NT2/D1 (cell line): Measurements from ENCODE around the gene KAT6B.

ENCODE experiments used
- DNase-seq: peaks from one replicate; pipeline ENCODE4 v3.0.0-alpha.2; 2011; ENCODE audit warnings: low read depth, low spot score
- H3K27me3 ChIP-seq: 2 replicates; pipeline ENCODE4 v1.6.0; 2011; ENCODE audit warnings: mild to moderate bottlenecking; ENCODE audit not compliant: insufficient read length, insufficient read depth
- H3K36me3 ChIP-seq: 2 replicates; pipeline ENCODE4 v1.6.1; 2011; ENCODE audit warnings: mild to moderate bottlenecking, low read length, mixed read lengths; ENCODE audit not compliant: insufficient read depth, insufficient read length
- H3K4me1 ChIP-seq: 2 replicates; pipeline ENCODE4 v1.5.1; 2011; ENCODE audit not compliant: insufficient read depth, insufficient read length
- H3K4me3 ChIP-seq: 2 replicates; pipeline ENCODE4 v1.5.1; 2011; ENCODE audit warnings: low read depth; ENCODE audit not compliant: insufficient read length
- H3K9ac ChIP-seq: 2 replicates; pipeline ENCODE4 v1.6.0; 2011; ENCODE audit warnings: low read depth; ENCODE audit not compliant: insufficient read length
- H3K9me3 ChIP-seq: 2 replicates; pipeline ENCODE4 v1.5.1; 2011; ENCODE audit warnings: mild to moderate bottlenecking, low read length; ENCODE audit not compliant: insufficient read depth
- SUZ12 ChIP-seq: IDR thresholded peaks from 2 replicates; pipeline ENCODE4 v1.6.1; 2011; ENCODE audit not compliant: insufficient read length, insufficient read depth; ENCODE audit errors: extremely low read depth
- YY1 ChIP-seq: IDR thresholded peaks from 2 replicates; pipeline ENCODE4 v1.6.1; 2011; ENCODE audit not compliant: insufficient read length, insufficient read depth
- ZNF274 ChIP-seq: IDR thresholded peaks from 2 replicates; pipeline ENCODE4 v1.6.1; 2011; ENCODE audit warnings: mild to moderate bottlenecking, low read depth, low read length

Gene KAT6B

DNA sequence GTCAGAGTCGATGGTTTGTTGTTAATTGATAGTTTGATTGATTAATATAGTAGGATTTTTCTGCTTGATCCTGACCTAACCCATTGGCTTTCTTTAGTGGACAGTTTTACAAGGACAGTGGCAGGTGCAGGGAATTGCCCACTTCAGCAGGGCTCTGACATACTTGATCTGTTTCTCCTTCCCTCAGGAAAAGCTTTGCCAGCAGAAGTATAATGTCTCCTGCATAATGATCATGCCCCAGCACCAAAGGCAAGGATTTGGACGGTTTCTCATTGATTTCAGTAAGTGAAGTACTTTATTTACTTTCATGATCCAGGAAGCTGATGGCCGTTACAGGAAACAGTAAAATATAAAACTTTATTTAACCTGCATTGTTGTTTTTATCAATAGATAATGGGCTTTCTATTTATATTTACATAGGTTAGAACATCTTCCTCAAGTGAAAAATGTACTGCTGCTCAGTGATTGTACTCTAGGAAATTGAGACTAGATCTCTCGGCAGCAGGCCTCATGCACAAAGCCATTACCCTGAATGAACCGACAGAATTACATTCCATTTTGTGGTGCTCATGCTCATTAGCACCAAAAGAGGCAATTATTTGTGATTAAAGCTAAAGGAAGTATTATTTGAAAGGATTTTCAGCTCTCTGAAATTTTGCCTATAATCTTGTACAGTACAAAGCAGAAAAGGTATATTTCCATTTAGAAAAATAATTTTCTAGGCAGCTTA is 162.6 kb downstream of the KAT6B start:
- Histone ChIP-seq H3K9ac (no peak overlapping the region), H3K9me3 (no peaks in the 10 kb centered on the region), H3K27me3 (no peaks in the 10 kb centered on the region), H3K4me3 (no peak overlapping the region), H3K4me1 (no peaks in the 10 kb centered on the region), H3K36me3 (peaks cover 4% of the 10 kb centered on the region)
- no peak for TF ChIP-seq ZNF274
- no peak for DNase-seq

DNA sequence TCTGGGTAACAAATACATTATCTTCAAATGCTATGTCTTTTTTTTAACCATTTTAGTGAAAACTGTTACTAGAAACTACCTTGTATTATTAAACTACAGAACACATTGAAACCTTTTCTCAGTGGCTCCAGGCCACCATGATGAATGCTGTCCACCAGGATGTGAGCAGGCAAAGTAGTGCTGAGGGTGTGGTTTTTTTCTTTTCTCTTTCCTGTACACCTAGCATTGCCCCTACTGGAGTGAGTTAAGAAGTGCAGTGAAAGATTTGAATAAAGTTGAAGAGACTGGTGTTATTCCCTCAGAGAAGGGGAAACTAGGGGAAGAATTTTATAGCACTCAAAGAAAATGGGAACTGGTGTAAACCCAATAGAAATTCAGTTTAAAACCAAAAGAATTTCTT is 165.0 kb downstream of the KAT6B start:
- DNase-seq, result no peak
- H3K9ac ChIP-seq, result no peak overlapping the region
- no peaks in the 10 kb centered on the region for H3K36me3 ChIP-seq
- no peaks in the 10 kb centered on the region for H3K4me1 ChIP-seq
- H3K9me3 ChIP-seq, result no peaks in the 10 kb centered on the region
- no peak for TF ChIP-seq SUZ12
- TF ChIP-seq ZNF274, result no peak
- no peak for TF ChIP-seq YY1
- no peak overlapping the region for H3K4me3 ChIP-seq
- H3K27me3 ChIP-seq, result no peaks in the 10 kb centered on the region

DNA sequence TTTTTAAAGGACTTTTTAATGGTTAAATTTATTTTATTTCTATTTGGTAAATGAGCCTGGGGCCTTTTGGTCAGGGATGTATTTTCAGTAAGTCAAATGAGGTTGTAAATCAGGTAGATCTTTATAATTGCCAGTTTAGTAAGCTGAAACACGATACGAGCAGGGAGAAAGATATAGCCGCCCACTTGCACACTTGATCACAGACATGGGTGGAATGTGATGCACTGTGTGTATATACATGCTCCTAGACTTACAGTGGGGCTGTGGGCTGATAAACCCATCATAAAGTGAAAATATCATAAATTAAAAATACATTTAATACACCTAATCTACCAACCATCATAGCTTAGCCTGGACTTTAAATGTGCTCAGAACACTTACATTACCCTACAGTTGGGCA is 165.7 kb downstream of the KAT6B start:
- no peaks in the 10 kb centered on the region for H3K36me3 ChIP-seq
- DNase-seq, result no peak
- no peak overlapping the region for H3K4me3 ChIP-seq
- no peak overlapping the region for H3K9ac ChIP-seq
- TF ChIP-seq ZNF274, result no peak
- TF ChIP-seq YY1, result no peak
- TF ChIP-seq SUZ12, result no peak
- no peaks in the 10 kb centered on the region for H3K27me3 ChIP-seq
- no peaks in the 10 kb centered on the region for H3K9me3 ChIP-seq
- no peaks in the 10 kb centered on the region for H3K4me1 ChIP-seq

DNA sequence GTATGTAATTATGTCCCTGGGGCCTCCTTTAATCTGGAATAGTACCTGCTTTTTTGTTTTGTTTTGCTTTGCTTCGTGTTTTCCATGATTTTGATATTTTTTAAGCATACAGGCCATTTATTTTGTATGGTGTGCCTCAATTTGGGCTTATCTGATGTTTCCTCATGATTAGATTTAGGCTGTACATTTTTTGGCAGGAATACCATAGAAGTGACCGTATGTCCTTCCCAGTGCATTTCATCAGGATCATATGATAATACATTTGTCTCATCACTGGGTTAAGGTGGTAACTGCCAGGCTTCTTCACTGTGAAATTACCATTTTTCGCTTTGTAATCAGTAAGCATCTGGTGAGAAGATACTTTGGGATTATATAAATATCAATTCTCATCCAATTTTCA is 167.2 kb downstream of the KAT6B start:
- Histone ChIP-seq H3K4me3 (no peak overlapping the region), H3K9me3 (no peaks in the 10 kb centered on the region), H3K9ac (no peak overlapping the region), H3K4me1 (no peaks in the 10 kb centered on the region), H3K36me3 (no peaks in the 10 kb centered on the region), H3K27me3 (no peaks in the 10 kb centered on the region)
- TF ChIP-seq SUZ12 (no peak), YY1 (no peak), ZNF274 (no peak)
- DNase-seq, result no peak

DNA sequence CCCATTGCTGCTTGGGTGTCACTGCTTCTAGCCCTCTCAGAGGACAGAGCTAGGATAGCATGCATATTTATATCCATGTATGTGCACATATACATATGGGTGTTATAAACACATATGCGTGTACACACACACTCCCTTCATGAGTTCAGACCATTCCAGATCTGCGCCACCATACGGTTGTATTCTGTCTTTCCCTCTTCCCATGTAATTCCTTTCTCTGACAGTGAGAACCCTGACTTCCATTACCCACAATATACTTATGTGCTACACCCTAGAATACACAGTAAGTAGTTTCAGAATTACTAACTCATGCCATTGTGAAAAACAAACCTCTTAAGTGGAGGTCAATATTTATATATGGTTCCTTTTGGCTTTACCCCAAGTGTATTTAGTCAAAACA is 168.5 kb downstream of the KAT6B start:
- DNase-seq, result no peak
- Histone ChIP-seq H3K9ac (no peak overlapping the region), H3K27me3 (no peaks in the 10 kb centered on the region), H3K4me3 (no peak overlapping the region), H3K4me1 (no peaks in the 10 kb centered on the region), H3K36me3 (no peaks in the 10 kb centered on the region), H3K9me3 (no peaks in the 10 kb centered on the region)
- TF ChIP-seq ZNF274, result no peak
- TF ChIP-seq YY1, result no peak
- TF ChIP-seq SUZ12, result no peak

DNA sequence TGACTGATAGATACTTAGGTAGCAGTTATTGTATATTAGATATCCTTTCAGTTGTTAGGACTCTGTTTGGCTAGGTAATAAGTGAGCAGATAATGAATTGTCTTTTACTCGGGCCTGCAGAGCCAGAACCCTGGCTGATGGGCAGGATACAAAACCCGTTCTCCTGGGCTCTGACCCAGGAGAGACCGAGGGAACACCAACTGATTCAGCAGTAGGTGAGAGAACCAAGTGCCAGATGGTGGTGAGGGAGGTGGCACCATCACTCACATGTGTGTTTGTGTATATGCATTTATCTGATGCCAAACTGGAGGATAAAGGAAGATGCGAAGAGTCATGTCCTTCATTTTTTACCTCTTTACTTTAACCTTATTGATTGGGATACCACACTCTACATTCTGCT is 169.4 kb downstream of the KAT6B start:
- Histone ChIP-seq H3K4me3 (no peak overlapping the region), H3K36me3 (no peaks in the 10 kb centered on the region), H3K9ac (no peak overlapping the region), H3K9me3 (no peaks in the 10 kb centered on the region), H3K4me1 (no peaks in the 10 kb centered on the region), H3K27me3 (no peaks in the 10 kb centered on the region)
- DNase-seq, result no peak
- TF ChIP-seq ZNF274, result no peak
- TF ChIP-seq YY1, result no peak
- no peak for TF ChIP-seq SUZ12

DNA sequence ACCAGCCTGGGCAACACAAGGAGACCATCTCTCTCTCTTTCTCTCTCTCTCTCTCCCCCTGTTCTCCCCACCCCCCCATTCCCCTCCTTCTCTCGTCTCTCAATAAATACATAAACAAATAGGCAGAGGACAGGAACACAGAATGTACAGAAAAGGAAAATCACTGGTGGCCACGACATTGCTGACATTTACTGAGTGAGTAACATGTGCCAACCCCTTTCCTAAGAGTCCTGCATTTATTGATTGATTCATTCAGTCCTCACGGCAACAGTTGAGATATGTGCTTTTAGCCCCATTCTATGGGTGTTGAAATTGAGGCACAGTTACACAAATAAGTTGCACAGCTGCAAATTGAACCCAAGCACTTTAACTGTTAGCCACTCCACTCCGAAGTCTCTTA is 170.8 kb downstream of the KAT6B start:
- TF ChIP-seq SUZ12 (no peak), ZNF274 (no peak), YY1 (no peak)
- no peaks in the 10 kb centered on the region for H3K9me3 ChIP-seq
- no peaks in the 10 kb centered on the region for H3K36me3 ChIP-seq
- H3K27me3 ChIP-seq, result no peaks in the 10 kb centered on the region
- no peaks in the 10 kb centered on the region for H3K4me1 ChIP-seq
- H3K9ac ChIP-seq, result no peak overlapping the region
- no peak for DNase-seq
- no peak overlapping the region for H3K4me3 ChIP-seq

DNA sequence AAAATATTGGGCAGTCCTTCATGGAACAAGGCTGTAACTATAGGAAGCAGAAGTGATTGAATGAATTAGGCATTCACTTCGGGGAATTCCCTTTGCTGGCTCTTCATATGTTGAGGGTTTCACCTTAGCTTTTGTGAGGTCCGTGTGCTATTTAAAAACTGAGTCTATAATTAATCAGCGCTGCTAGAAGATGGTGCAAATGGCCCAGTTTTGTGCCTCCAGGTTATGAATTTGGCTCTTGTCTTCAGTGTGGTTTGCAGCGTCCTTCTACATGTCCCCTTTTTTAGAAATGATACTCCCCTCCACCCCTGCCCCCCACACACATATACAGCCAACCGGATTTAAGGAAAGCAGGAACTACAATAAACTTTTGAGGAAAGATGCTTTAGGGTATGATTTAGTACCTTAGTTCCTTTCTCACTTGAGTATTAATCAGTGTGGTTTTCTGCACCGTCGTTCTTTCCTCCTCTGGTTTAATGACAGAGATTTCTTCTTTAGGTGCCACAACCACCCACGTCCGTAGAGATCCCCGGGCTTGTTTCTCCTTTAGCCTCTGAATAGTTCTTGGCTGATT is 174.4 kb downstream of the KAT6B start:
- TF ChIP-seq ZNF274 (no peak), YY1 (no peak), SUZ12 (no peak)
- Histone ChIP-seq H3K9me3 (no peaks in the 10 kb centered on the region), H3K27me3 (no peaks in the 10 kb centered on the region), H3K4me1 (no peaks in the 10 kb centered on the region), H3K36me3 (no peaks in the 10 kb centered on the region), H3K9ac (no peak overlapping the region), H3K4me3 (no peak overlapping the region)
- DNase-seq, result no peak
